SK-N-SH treated with all-trans-retinoic acid at 6 μM for 48 hours (cell line): ENCODE data around the gene ISOC2.

Source experiments
- ATAC-seq: fragments of 200-7000 bp; cut with Tn5 transposase; 3 replicates; pipeline ENCODE4 v1.9.1; 2020; ENCODE audit warnings: mild to moderate bottlenecking, moderate library complexity
- ARNTL ChIP-seq: fragments of 450-650 bp; formaldehyde crosslinking; IDR thresholded peaks from 2 replicates; pipeline ENCODE4 v1.5.0; 2020; ENCODE audit warnings: low read depth, mild to moderate bottlenecking, moderate library complexity, borderline replicate concordance
- BACH2 ChIP-seq: fragments of 250-450 bp; sonication (Bioruptor Pico); IDR thresholded peaks from 2 replicates; pipeline ENCODE4 v1.9.0; 2021; ENCODE audit warnings: mild to moderate bottlenecking, borderline replicate concordance
- CREB5 ChIP-seq: fragments of 250-450 bp; sonication (Bioruptor Pico); IDR thresholded peaks from 2 replicates; pipeline ENCODE4 v1.5.1; 2020; ENCODE audit warnings: low read depth, mild to moderate bottlenecking, moderate library complexity
- CSDC2 ChIP-seq: fragments of 250-450 bp; sonication (Bioruptor Pico); IDR thresholded peaks from 2 replicates; pipeline ENCODE4 v1.5.0; 2020; ENCODE audit warnings: mild to moderate bottlenecking, moderate library complexity
- CSRNP3 ChIP-seq: fragments of 250-450 bp; sonication (Bioruptor Pico); IDR thresholded peaks from 2 replicates; pipeline ENCODE4 v1.5.1; 2021; ENCODE audit warnings: mild to moderate bottlenecking, moderate library complexity
- ESRRG ChIP-seq: fragments of 250-450 bp; sonication (Bioruptor Pico); IDR thresholded peaks from 2 replicates; pipeline ENCODE4 v1.6.1; 2021; ENCODE audit warnings: mild to moderate bottlenecking
- GLIS3 ChIP-seq: fragments of 250-450 bp; sonication (Bioruptor Pico); IDR thresholded peaks from 2 replicates; pipeline ENCODE4 v1.5.0; 2020; ENCODE audit warnings: mild to moderate bottlenecking, moderate library complexity
- ISL1 ChIP-seq: fragments of 250-450 bp; sonication (Bioruptor Pico); IDR thresholded peaks from 2 replicates; pipeline ENCODE4 v2.1.2; 2022; ENCODE audit warnings: mild to moderate bottlenecking, moderate library complexity
- OSR1 ChIP-seq: fragments of 250-450 bp; sonication (Bioruptor Pico); IDR thresholded peaks from 2 replicates; pipeline ENCODE4 v1.8.0; 2022; ENCODE audit warnings: moderate library complexity, mild to moderate bottlenecking, inconsistent platforms
- PATZ1 ChIP-seq: fragments of 250-450 bp; sonication (Bioruptor Pico); IDR thresholded peaks from 2 replicates; pipeline ENCODE4 v1.8.0; 2020; ENCODE audit warnings: mild to moderate bottlenecking, moderate library complexity, borderline replicate concordance
- POU6F1 ChIP-seq: fragments of 250-450 bp; sonication (Bioruptor Pico); IDR thresholded peaks from 2 replicates; pipeline ENCODE4 v1.8.0; 2021; ENCODE audit warnings: low read depth, mild to moderate bottlenecking, moderate library complexity, borderline replicate concordance
- PPARA ChIP-seq: fragments of 250-450 bp; sonication (Bioruptor Pico); IDR thresholded peaks from 2 replicates; pipeline ENCODE4 v1.5.0; 2020; ENCODE audit warnings: mild to moderate bottlenecking, borderline replicate concordance
- RARB ChIP-seq: fragments of 250-450 bp; sonication (Bioruptor Pico); IDR thresholded peaks from 2 replicates; pipeline ENCODE4 v1.8.0; 2021; ENCODE audit warnings: mild to moderate bottlenecking, moderate library complexity
- SNAI2 ChIP-seq: fragments of 250-450 bp; sonication (Bioruptor Pico); IDR thresholded peaks from 2 replicates; pipeline ENCODE4 v1.5.0; 2020; ENCODE audit warnings: mild to moderate bottlenecking, moderate library complexity
- TCF4 ChIP-seq: fragments of 250-450 bp; sonication (Bioruptor Pico); IDR thresholded peaks from 2 replicates; pipeline ENCODE4 v1.8.0; 2021; ENCODE audit warnings: mild to moderate bottlenecking, moderate library complexity, borderline replicate concordance
- TOX ChIP-seq: fragments of 250-450 bp; sonication (Bioruptor Pico); IDR thresholded peaks from 2 replicates; pipeline ENCODE4 v1.8.0; 2021; ENCODE audit warnings: mild to moderate bottlenecking, moderate library complexity, borderline replicate concordance
- TSHZ2 ChIP-seq: fragments of 250-450 bp; sonication (Bioruptor Pico); IDR thresholded peaks from 2 replicates; pipeline ENCODE4 v1.5.0; 2020; ENCODE audit warnings: mild to moderate bottlenecking, moderate library complexity
- ZC3H10 ChIP-seq: fragments of 250-450 bp; sonication (Bioruptor Pico); IDR thresholded peaks from 2 replicates; pipeline ENCODE4 v1.5.1; 2021; ENCODE audit warnings: mild to moderate bottlenecking, moderate library complexity
- ZFP3 ChIP-seq: fragments of 250-450 bp; sonication (Bioruptor Pico); IDR thresholded peaks from 2 replicates; pipeline ENCODE4 v1.5.0; 2020; ENCODE audit warnings: mild to moderate bottlenecking, moderate library complexity
- ZFP30 ChIP-seq: fragments of 450-650 bp; formaldehyde crosslinking; IDR thresholded peaks from 2 replicates; pipeline ENCODE4 v1.5.0; 2022; ENCODE audit warnings: mild to moderate bottlenecking, moderate library complexity
- ZNF565 ChIP-seq: fragments of 450-650 bp; formaldehyde crosslinking; conservative IDR thresholded peaks from 2 replicates; pipeline ENCODE4 v1.5.0; 2020; ENCODE audit warnings: low read depth, mild to moderate bottlenecking, moderate library complexity
- ZNF70 ChIP-seq: fragments of 450-650 bp; formaldehyde crosslinking; IDR thresholded peaks from 2 replicates; pipeline ENCODE4 v1.5.0; 2020; ENCODE audit warnings: mild to moderate bottlenecking, moderate library complexity
- ZNF8 ChIP-seq: fragments of 450-650 bp; formaldehyde crosslinking; IDR thresholded peaks from 2 replicates; pipeline ENCODE4 v1.5.0; 2020; ENCODE audit warnings: mild to moderate bottlenecking, moderate library complexity

Gene ISOC2

GRCh38 chr19:55434356-55434919 lies 27.0 kb downstream of the ISOC2 start:
- TF ChIP-seq ISL1 (CRISPR knock-in tag) (no peak), TCF4 (CRISPR knock-in tag) (no peak), ZFP30 (CRISPR knock-in tag) (no peak), PPARA (CRISPR knock-in tag) (no peak), RARB (CRISPR knock-in tag) (no peak), TSHZ2 (CRISPR knock-in tag) (no peak), ZFP3 (CRISPR knock-in tag) (no peak), TOX (CRISPR knock-in tag) (no peak), ZC3H10 (CRISPR knock-in tag) (no peak), ZNF565 (CRISPR knock-in tag) (no peak), PATZ1 (no peak), CREB5 (CRISPR knock-in tag) (no peak), ESRRG (no peak), ZNF8 (CRISPR knock-in tag) (no peak), ZNF70 (no peak), BACH2 (CRISPR knock-in tag) (no peak), OSR1 (CRISPR knock-in tag) (no peak), GLIS3 (CRISPR knock-in tag) (no peak), POU6F1 (CRISPR knock-in tag) (no peak), ARNTL (CRISPR knock-in tag) (no peak)

GRCh38 chr19:55433292-55433691 lies 28.1 kb downstream of the ISOC2 start:
- no peak for TF ChIP-seq ZC3H10 (CRISPR knock-in tag)
- TF ChIP-seq CSDC2 (CRISPR knock-in tag): no peak
- TF ChIP-seq PATZ1: no peak
- TF ChIP-seq SNAI2: no peak
- no peak for TF ChIP-seq POU6F1 (CRISPR knock-in tag)
- no peak for TF ChIP-seq ISL1 (CRISPR knock-in tag)
- no peak for TF ChIP-seq CSRNP3 (CRISPR knock-in tag)
- TF ChIP-seq OSR1 (CRISPR knock-in tag): no peak
- no peak for TF ChIP-seq GLIS3 (CRISPR knock-in tag)
- TF ChIP-seq ARNTL (CRISPR knock-in tag): no peak
- no peak for TF ChIP-seq ZNF8 (CRISPR knock-in tag)
- TF ChIP-seq TCF4 (CRISPR knock-in tag): no peak
- no peak for TF ChIP-seq TOX (CRISPR knock-in tag)
- TF ChIP-seq ZNF565 (CRISPR knock-in tag): no peak
- TF ChIP-seq, all 23 proteins: peak for 0

More at GRCh38 chr19:55434356-55434919, 27.0 kb downstream of the ISOC2 start:
- ATAC-seq: no peak

More at GRCh38 chr19:55433292-55433691, 28.1 kb downstream of the ISOC2 start:
- ATAC-seq: no peak
